A673 (cell line): ENCODE measurements around the gene F13A1.

Experiments
- CTCF ChIP-seq: fragments of 300-800, 200-600 bp; sonication (generic); conservative IDR thresholded peaks from 2 replicates; pipeline ENCODE4 v1.5.1; 2017; ENCODE audit warnings: low read depth, mild to moderate bottlenecking, antibody characterized with exemption, low read length, moderate library complexity, mixed read lengths
- EZH2 ChIP-seq: fragments of 200-600 bp; sonication (generic); IDR thresholded peaks from 2 replicates; pipeline ENCODE4 v1.6.1; 2017; ENCODE audit warnings: borderline replicate concordance, low read depth, mild to moderate bottlenecking, mixed read lengths, antibody characterized with exemption, low read length; ENCODE audit not compliant: poor library complexity, severe bottlenecking

GRCh38 chr6:6282716-6283115 lies 37.7 kb downstream of the F13A1 start:
- TF ChIP-seq CTCF (no peak), EZH2 (no peak)
